CD14-positive monocyte (primary cell): ENCODE results near the gene BFAR. TPM values are rescaled to one million over a fixed set of nuclear protein-coding genes. Genes with fewer than 3 reads are reported as not detected.

Experiments
- polyA plus RNA-seq, 3 donors: library from polyadenylated mRNA; depleted of rRNA in 1 of 3; unstranded in 2 of 3; stranded (reverse) in 1 of 3; fragments of 300-500 nt in 2 of 3; fragments of >200 nt in 1 of 3; fragmentation: Illumina TruSeq in 2 of 3; gene quantifications; 1 replicate in 2 of 3; 2 replicates in 1 of 3; pipeline ENCODE4 v1.2.3, GENCODE V29; 2012 to 2021
- small RNA-seq: library from RNA; depleted of rRNA; stranded (forward); fragments of <200 nt; gene quantifications from one replicate; pipeline ENCODE3, GENCODE V24; 2012; ENCODE audit warnings: low read depth; ENCODE audit not compliant: insufficient read length

BFAR gene
- polyA plus RNA-seq, 3 donors: 27.5 to 36.0 (median 28.6) TPM

Small RNA genes within 50 kb of the gene (small RNA-seq; reads per million reads assigned to genes)
- gene RN7SL274P (not detected), gene RNU7-125P (not detected)

Other genes with a start within 250 kb of the BFAR start
- gene PARN, start 2.7 kb upstream of the BFAR start, polyA plus RNA-seq: 10 to 100 TPM; 18.4 to 24.4 (median 19.1) TPM
- not detected for gene PLA2G10, start 61.4 kb downstream of the BFAR start, polyA plus RNA-seq
- 1 to 10 TPM in 1 of 3 donors, not detected in 2; 1.4 TPM for gene NPIPA3, start 70.5 kb downstream of the BFAR start, polyA plus RNA-seq
- 1 to 10 TPM in 1 of 3 donors, not detected in 2; 2.0 TPM for gene NPIPA2, start 109.6 kb downstream of the BFAR start, polyA plus RNA-seq
- gene NOMO1, start 200.8 kb downstream of the BFAR start, polyA plus RNA-seq: 10 to 100 TPM; 18.4 to 22.5 (median 22.5) TPM